ENCODE results near the gene TIPIN. TPM values are rescaled to one million over a fixed set of nuclear protein-coding genes. Genes with fewer than 3 reads are reported as not detected.

TIPIN gene
- total RNA-seq, 1 experiment from 2014 or later: 19.7 TPM

- POLR2A ChIA-PET: no interaction called here
- H3K9me3 ChIP-seq (ENCODE audit: control insufficient read depth, insufficient read depth, low read depth, low read length): no peaks in the 10 kb centered on the region
- in situ Hi-C loops (cut with HindIII; ENCODE audit: low pct_unique_long_range_greater_than_20kb, low sequenced_read_pairs) (no loop called here), intact Hi-C loops (cut with micrococcal nuclease; ENCODE audit: unreplicated experiment) (no loop called here)
- no peak overlapping the region for H3K4me3 ChIP-seq (ENCODE audit: low read depth in 2 of 2, low read length in 2 of 2)
- H3K36me3 ChIP-seq (ENCODE audit: control insufficient read depth, insufficient read depth, low read length): peaks cover 2% of the 10 kb centered on the region; the same call in 1 of the 2 replicates
- CTCF ChIA-PET: no interaction called here
- no peak overlapping the region for H3K27ac ChIP-seq (ENCODE audit: low read length)
- ATAC-seq: no peak
- H3K27me3 ChIP-seq (ENCODE audit: control insufficient read depth, insufficient read depth, low read length): no peaks in the 10 kb centered on the region
- H3K4me1 ChIP-seq (ENCODE audit: control insufficient read depth, insufficient read depth, low read length): no peaks in the 10 kb centered on the region
- no peak for TF ChIP-seq SIN3A (IDR thresholded peaks at IDR 0.05; ENCODE audit: borderline replicate concordance, insufficient read depth, low read depth, low read length)
- no peak for TF ChIP-seq TCF7L2 (IDR thresholded peaks at IDR 0.05; ENCODE audit: low read depth, low read length)
- TF ChIP-seq POLR2AphosphoS5 (IDR thresholded peaks at IDR 0.05; ENCODE audit: low read depth, low read length): no peak
- TF ChIP-seq REST (IDR thresholded peaks at IDR 0.05; ENCODE audit: insufficient read depth in 1 of 2, low read depth in 2 of 2, low read length in 1 of 2): no peak
- TF ChIP-seq CTCF (IDR thresholded peaks at IDR 0.05): no peak
- BruUV-seq (replicated peaks): no TSS peak
- DNase-seq (ENCODE audit: low read depth, low spot score): no peak
Measured at GRCh38 chr15:66309828-66310227, 46.7 kb downstream of the TIPIN start.

- H3K4me1 ChIP-seq (ENCODE audit: control insufficient read depth, insufficient read depth, low read length): no peaks in the 10 kb centered on the region
- DNase-seq (ENCODE audit: low read depth, low spot score): no peak
- peaks cover 2% of the 10 kb centered on the region; the same call in 1 of the 2 replicates for H3K36me3 ChIP-seq (ENCODE audit: control insufficient read depth, insufficient read depth, low read length)
- intact Hi-C loops (cut with micrococcal nuclease; ENCODE audit: unreplicated experiment): no loop called here
- in situ Hi-C loops (cut with HindIII; ENCODE audit: low pct_unique_long_range_greater_than_20kb, low sequenced_read_pairs): no loop called here
- ChIA-PET CTCF (interaction anchor here (0.5 kb wide), 1 partner anchor 1918 kb away, joined by 3 read pairs; no protein-coding TSS in a partner anchor), POLR2A (no interaction called here)
- no peak for ATAC-seq
- no peak overlapping the region for H3K4me3 ChIP-seq (ENCODE audit: low read depth in 2 of 2, low read length in 2 of 2)
- TF ChIP-seq SIN3A (IDR thresholded peaks at IDR 0.05; ENCODE audit: borderline replicate concordance, insufficient read depth, low read depth, low read length): no peak
- no peak for TF ChIP-seq TCF7L2 (IDR thresholded peaks at IDR 0.05; ENCODE audit: low read depth, low read length)
- no peak for TF ChIP-seq REST (IDR thresholded peaks at IDR 0.05; ENCODE audit: insufficient read depth in 1 of 2, low read depth in 2 of 2, low read length in 1 of 2)
- no peak for TF ChIP-seq POLR2AphosphoS5 (IDR thresholded peaks at IDR 0.05; ENCODE audit: low read depth, low read length)
- no peak for TF ChIP-seq CTCF (IDR thresholded peaks at IDR 0.05)
- BruUV-seq (replicated peaks): no TSS peak
- H3K9me3 ChIP-seq (ENCODE audit: control insufficient read depth, insufficient read depth, low read depth, low read length): no peaks in the 10 kb centered on the region
- H3K27me3 ChIP-seq (ENCODE audit: control insufficient read depth, insufficient read depth, low read length): no peaks in the 10 kb centered on the region
- no peak overlapping the region for H3K27ac ChIP-seq (ENCODE audit: low read length)
Measured at GRCh38 chr15:66308531-66308930, 48.0 kb downstream of the TIPIN start.
